GM18870 (cell line): Measurements from ENCODE around the gene PSMD2.

Experiments
- ATAC-seq: cut with Tn5 transposase; IDR thresholded peaks from one replicate; pipeline ENCODE4 v1.9.1; 2021; ENCODE audit warnings: moderate library complexity; ENCODE audit not compliant: unreplicated experiment

The PSMD2 gene

GRCh38 chr3:184354121-184354728, 55.2 kb downstream of the PSMD2 start:
- ATAC-seq, result no peak

GRCh38 chr3:184354754-184355153, 55.7 kb downstream of the PSMD2 start:
- ATAC-seq, result no peak

- no peak for ATAC-seq
Observed at GRCh38 chr3:184355261-184356040, 56.4 kb downstream of the PSMD2 start.

- ATAC-seq, result no peak
Observed at GRCh38 chr3:184357248-184358123, 58.4 kb downstream of the PSMD2 start.

GRCh38 chr3:184358124-184358767, 59.2 kb downstream of the PSMD2 start:
- no peak for ATAC-seq
